GM12878 (cell line): Measurements from ENCODE around the gene COL13A1. TPM values are rescaled to one million over a fixed set of nuclear protein-coding genes. Genes with fewer than 3 reads are reported as not detected.

Experiments used
- ATAC-seq: fragments of 200-7000 bp; cut with Tn5 transposase; 3 replicates; pipeline ENCODE4 v1.9.1; 2020; ENCODE audit warnings: mild to moderate bottlenecking, moderate library complexity
- BruUV-seq: library from RNA; stranded (reverse); fragments of 400-500 nt; replicated peaks from 2 replicates; lab custom pipeline; 2021; lab: Mats Ljungman, UMichigan
- CTCF ChIA-PET: fragments of 300-600 bp; sonication (Branson Sonifier 250); formaldehyde crosslinking; extraction: SDS; loops from one replicate; lab custom pipeline; 2021; ENCODE audit warnings: inconsistent platforms; lab: Yijun Ruan, JAX
- POLR2A ChIA-PET: fragments of 350-600 bp; formaldehyde crosslinking; extraction: SDS; loops from one replicate; lab custom pipeline; 2021; ENCODE audit warnings: inconsistent platforms; lab: Charles Lee
- RAD21 ChIA-PET: fragments of 300-600 bp; sonication (Branson Sonifier 250); formaldehyde crosslinking; loops from one replicate; lab custom pipeline; 2023; ENCODE audit warnings: antibody characterized with exemption; ENCODE audit not compliant: unreplicated experiment; lab: Charles Lee
- SMC1A ChIA-PET: fragments of 300-600 bp; sonication (Branson Sonifier 250); formaldehyde crosslinking; loops from one replicate; lab custom pipeline; 2023; ENCODE audit not compliant: unreplicated experiment, uncharacterized antibody; lab: Charles Lee
- DNase-seq: peaks from one replicate; pipeline ENCODE4 v3.0.0-alpha.2; 2011; ENCODE audit warnings: low read depth, low spot score
- FAIRE-seq: peaks from 3 replicates; lab custom pipeline; 2011; peaks lifted over from hg19 to GRCh38; lab: Jason Lieb, UNC
- H2AFZ ChIP-seq: 2 replicates; pipeline ENCODE4 v1.6.0; 2011; ENCODE audit warnings: low read depth, low read length, control low read depth; ENCODE audit not compliant: control insufficient read depth
- H3K27ac ChIP-seq: 2 replicates; pipeline ENCODE4 v1.5.1; 2011; ENCODE audit warnings: control low read depth; ENCODE audit not compliant: control insufficient read depth, insufficient read depth
- H3K27me3 ChIP-seq, 2 experiments: replicated peaks in 1 of 2; 2 replicates each; pipeline versions ENCODE4 v1.6.0 to v1.6.1; 2011; ENCODE audit warnings: low read length in 1 of 2; ENCODE audit not compliant: control insufficient read depth in 2 of 2, insufficient read depth in 2 of 2
- H3K36me3 ChIP-seq, 2 experiments: 2 replicates each; pipeline ENCODE4 v1.5.1; 2011; ENCODE audit warnings: low read length in 1 of 2; ENCODE audit not compliant: control insufficient read depth in 2 of 2, insufficient read depth in 2 of 2
- H3K4me1 ChIP-seq: 2 replicates; pipeline ENCODE4 v1.6.1; 2011; ENCODE audit warnings: mild to moderate bottlenecking, low read length, moderate library complexity, mixed read lengths; ENCODE audit not compliant: control insufficient read depth, insufficient read depth
- H3K4me2 ChIP-seq: 2 replicates; pipeline ENCODE4 v1.6.0; 2011; ENCODE audit warnings: control low read depth; ENCODE audit not compliant: control insufficient read depth, insufficient read depth
- H3K4me3 ChIP-seq: fragments of 200-600 bp; sonication (generic); 2 replicates; pipeline ENCODE4 v1.5.1; 2016
- H3K79me2 ChIP-seq: 2 replicates; pipeline ENCODE4 v1.6.0; 2011; ENCODE audit warnings: low read length; ENCODE audit not compliant: control insufficient read depth, insufficient read depth
- H3K9ac ChIP-seq: 2 replicates; pipeline ENCODE4 v1.8.0; 2011; ENCODE audit warnings: low read length, control low read depth, mixed read lengths; ENCODE audit not compliant: control insufficient read depth, insufficient read depth
- H3K9me3 ChIP-seq: replicated peaks from 3 replicates; pipeline ENCODE4 v1.5.1; 2011; ENCODE audit warnings: mild to moderate bottlenecking, low read length; ENCODE audit not compliant: control insufficient read depth, insufficient read depth
- H4K20me1 ChIP-seq: 2 replicates; pipeline ENCODE4 v1.6.0; 2011; ENCODE audit not compliant: control insufficient read depth, insufficient read depth
- BACH1 ChIP-seq: fragments of 450-650 bp; IDR thresholded peaks from 2 replicates; pipeline ENCODE4 v1.6.1; 2017; ENCODE audit warnings: mild to moderate bottlenecking, borderline replicate concordance
- EED ChIP-seq: sonication (generic); IDR thresholded peaks from 2 replicates; pipeline ENCODE4 v1.6.1; 2016; ENCODE audit warnings: antibody characterized with exemption, low read depth
- EP300 ChIP-seq, 2 experiments: fragments of 150-350 bp in 1 of 2; IDR thresholded peaks; 2 replicates each; pipeline ENCODE4 v1.6.1; 2011 to 2012; ENCODE audit warnings: low read depth in 2 of 2, low read length in 2 of 2, borderline replicate concordance in 1 of 2, improper control_type of control experiment in 1 of 2, inconsistent platforms in 1 of 2; ENCODE audit not compliant: control insufficient read depth in 1 of 2
- FOXM1 ChIP-seq: IDR thresholded peaks from 2 replicates; pipeline ENCODE4 v1.6.1; 2012; ENCODE audit warnings: low read depth, mild to moderate bottlenecking, inconsistent platforms, low read length, moderate library complexity
- KAT2A ChIP-seq: conservative IDR thresholded peaks from 2 replicates; pipeline ENCODE4 v1.6.1; 2011; ENCODE audit warnings: low read depth, low read length; ENCODE audit not compliant: control insufficient read depth
- NR2C1 ChIP-seq: fragments of 450-650 bp; IDR thresholded peaks from 2 replicates; pipeline ENCODE4 v1.6.1; 2017; ENCODE audit warnings: antibody characterized with exemption, mild to moderate bottlenecking, moderate library complexity
- RAD21 ChIP-seq: IDR thresholded peaks from 2 replicates; pipeline ENCODE4 v1.6.1; 2011; ENCODE audit warnings: mild to moderate bottlenecking, low read depth, low read length, moderate library complexity; ENCODE audit not compliant: insufficient read depth
- SIN3A ChIP-seq: IDR thresholded peaks from 2 replicates; pipeline ENCODE4 v1.6.1; 2012; ENCODE audit warnings: low read depth, low read length, improper control_type of control experiment
- WGBS: methylation state at CpG from one replicate; pipeline ENCODE4 v1.1.6; 2016; ENCODE audit warnings: low lambda C conversion rate; ENCODE audit not compliant: insufficient replicate concordance, insufficient coverage; ENCODE audit errors: missing lambda C conversion rate; 5-methylcytosine and 5-hydroxymethylcytosine counted together
- in situ Hi-C: fragments of 300-500 bp; cut with MboI; formaldehyde crosslinking; loops from 9 replicates; pipeline ENCODE4 v1.14.3; 2018; ENCODE audit warnings: mixed read lengths
- intact Hi-C: fragments of 100-400 bp; cut with micrococcal nuclease; formaldehyde crosslinking; loops from one replicate; pipeline ENCODE4 v1.14.2; 2022; ENCODE audit not compliant: unreplicated experiment
- polyA plus RNA-seq, 11 experiments: library from polyadenylated mRNA; depleted of rRNA in 4 of 11; unstranded in 6 of 11; stranded (reverse) in 5 of 11; fragments of >200 nt; fragmentation: Nextera tagmentation in 4 of 11; fragmentation: Illumina TruSeq in 1 of 11; extraction: Ambion mirVana in 4 of 11; extraction: Trizol in 1 of 11; gene quantifications; 1 replicate in 1 of 11; 2 replicates in 10 of 11; pipeline versions ENCODE4 v1.2.1 to v1.2.3, GENCODE V29; 2011 to 2016; ENCODE audit warnings: inconsistent platforms in 2 of 11, missing spikeins in 2 of 11, low read depth in 1 of 11
- total RNA-seq, 4 experiments: library from RNA; depleted of rRNA in 3 of 4; stranded (reverse); fragments of >200 nt in 3 of 4; fragmentation: Illumina TruSeq in 1 of 4; extraction: Trizol in 1 of 4; gene quantifications; 2 replicates each; pipeline versions ENCODE4 v1.2.1 to v1.2.3, GENCODE V29; 2013 to 2021
- TF ChIP-seq, protein P1 (sequence below): fragments of 450-650 bp; IDR thresholded peaks from 2 replicates; pipeline ENCODE4 v1.6.1; 2016; ENCODE audit warnings: mild to moderate bottlenecking, moderate library complexity, borderline replicate concordance
- TF ChIP-seq, protein P2 (sequence below): fragments of 450-650 bp; conservative IDR thresholded peaks from 2 replicates; pipeline ENCODE4 v1.6.1; 2017; ENCODE audit warnings: mild to moderate bottlenecking, moderate library complexity
- TF ChIP-seq, protein P3 (sequence below): IDR thresholded peaks from 2 replicates; pipeline ENCODE4 v1.6.1; 2012; ENCODE audit warnings: low read depth, low read length, improper control_type of control experiment
- TF ChIP-seq, protein P4 (sequence below): IDR thresholded peaks from 2 replicates; pipeline ENCODE4 v1.6.1; 2012; ENCODE audit warnings: mild to moderate bottlenecking, low read depth, low read length

The COL13A1 gene
- total and polyA plus RNA-seq, 10 of the 15 experiments (the other 5 are each of a cell fraction or from before 2014, with no cell fraction given): 0.03 to 0.15 (median 0.05) TPM; not detected in 7

DNA sequence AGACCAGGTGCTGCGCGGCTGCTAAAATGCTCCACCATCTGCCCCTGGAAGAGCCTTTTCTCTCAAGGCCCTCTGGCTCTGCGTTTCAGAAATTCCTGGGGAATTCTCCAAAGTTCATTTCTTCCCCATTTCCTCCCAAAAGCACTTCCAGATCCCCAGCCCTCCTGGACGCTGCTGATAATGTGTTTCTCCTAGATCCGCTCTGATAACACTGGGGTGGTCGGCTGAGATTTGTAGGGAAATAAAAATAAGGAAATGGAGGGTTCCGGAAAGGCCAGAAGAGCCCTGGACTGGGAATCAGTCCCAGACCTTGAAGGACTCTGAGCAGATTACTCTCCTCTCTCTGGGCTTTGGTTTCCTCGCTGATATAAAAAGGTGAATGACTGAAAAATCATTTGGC is 28.1 kb downstream of the COL13A1 start:
- Histone ChIP-seq H3K4me1 (no peaks in the 10 kb centered on the region), H3K9me3 (no peaks in the 10 kb centered on the region), H3K79me2 (no peaks in the 10 kb centered on the region), H3K4me2 (no peak overlapping the region), H3K4me3 (no peak overlapping the region), H3K27ac (no peak overlapping the region), H3K9ac (no peak overlapping the region), H3K27me3 (peaks cover 2 to 4% of the 10 kb centered on the region in 2 experiments; a peak in 3 of 4 replicates), H3K36me3 (no peaks in the 10 kb centered on the region), H2AFZ (no peak overlapping the region), H4K20me1 (no peaks in the 10 kb centered on the region)
- intact Hi-C loops (no loop called here), in situ Hi-C loops (no loop called here)
- TF ChIP-seq EP300 (IDR thresholded peaks at IDR 0.05; ENCODE audit: borderline replicate concordance in 1 of 2, control insufficient read depth in 1 of 2, low read depth in 2 of 2, low read length in 2 of 2) (no peak), NR2C1 (no peak), KAT2A (no peak), BACH1 (no peak), FOXM1 (no peak), RAD21 (no peak), EED (no peak), SIN3A (no peak)
- TF ChIP-seq, protein P1, sequence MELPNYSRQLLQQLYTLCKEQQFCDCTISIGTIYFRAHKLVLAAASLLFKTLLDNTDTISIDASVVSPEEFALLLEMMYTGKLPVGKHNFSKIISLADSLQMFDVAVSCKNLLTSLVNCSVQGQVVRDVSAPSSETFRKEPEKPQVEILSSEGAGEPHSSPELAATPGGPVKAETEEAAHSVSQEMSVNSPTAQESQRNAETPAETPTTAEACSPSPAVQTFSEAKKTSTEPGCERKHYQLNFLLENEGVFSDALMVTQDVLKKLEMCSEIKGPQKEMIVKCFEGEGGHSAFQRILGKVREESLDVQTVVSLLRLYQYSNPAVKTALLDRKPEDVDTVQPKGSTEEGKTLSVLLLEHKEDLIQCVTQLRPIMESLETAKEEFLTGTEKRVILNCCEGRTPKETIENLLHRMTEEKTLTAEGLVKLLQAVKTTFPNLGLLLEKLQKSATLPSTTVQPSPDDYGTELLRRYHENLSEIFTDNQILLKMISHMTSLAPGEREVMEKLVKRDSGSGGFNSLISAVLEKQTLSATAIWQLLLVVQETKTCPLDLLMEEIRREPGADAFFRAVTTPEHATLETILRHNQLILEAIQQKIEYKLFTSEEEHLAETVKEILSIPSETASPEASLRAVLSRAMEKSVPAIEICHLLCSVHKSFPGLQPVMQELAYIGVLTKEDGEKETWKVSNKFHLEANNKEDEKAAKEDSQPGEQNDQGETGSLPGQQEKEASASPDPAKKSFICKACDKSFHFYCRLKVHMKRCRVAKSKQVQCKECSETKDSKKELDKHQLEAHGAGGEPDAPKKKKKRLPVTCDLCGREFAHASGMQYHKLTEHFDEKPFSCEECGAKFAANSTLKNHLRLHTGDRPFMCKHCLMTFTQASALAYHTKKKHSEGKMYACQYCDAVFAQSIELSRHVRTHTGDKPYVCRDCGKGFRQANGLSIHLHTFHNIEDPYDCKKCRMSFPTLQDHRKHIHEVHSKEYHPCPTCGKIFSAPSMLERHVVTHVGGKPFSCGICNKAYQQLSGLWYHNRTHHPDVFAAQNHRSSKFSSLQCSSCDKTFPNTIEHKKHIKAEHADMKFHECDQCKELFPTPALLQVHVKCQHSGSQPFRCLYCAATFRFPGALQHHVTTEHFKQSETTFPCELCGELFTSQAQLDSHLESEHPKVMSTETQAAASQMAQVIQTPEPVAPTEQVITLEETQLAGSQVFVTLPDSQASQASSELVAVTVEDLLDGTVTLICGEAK: no peak
- TF ChIP-seq, protein P2, sequence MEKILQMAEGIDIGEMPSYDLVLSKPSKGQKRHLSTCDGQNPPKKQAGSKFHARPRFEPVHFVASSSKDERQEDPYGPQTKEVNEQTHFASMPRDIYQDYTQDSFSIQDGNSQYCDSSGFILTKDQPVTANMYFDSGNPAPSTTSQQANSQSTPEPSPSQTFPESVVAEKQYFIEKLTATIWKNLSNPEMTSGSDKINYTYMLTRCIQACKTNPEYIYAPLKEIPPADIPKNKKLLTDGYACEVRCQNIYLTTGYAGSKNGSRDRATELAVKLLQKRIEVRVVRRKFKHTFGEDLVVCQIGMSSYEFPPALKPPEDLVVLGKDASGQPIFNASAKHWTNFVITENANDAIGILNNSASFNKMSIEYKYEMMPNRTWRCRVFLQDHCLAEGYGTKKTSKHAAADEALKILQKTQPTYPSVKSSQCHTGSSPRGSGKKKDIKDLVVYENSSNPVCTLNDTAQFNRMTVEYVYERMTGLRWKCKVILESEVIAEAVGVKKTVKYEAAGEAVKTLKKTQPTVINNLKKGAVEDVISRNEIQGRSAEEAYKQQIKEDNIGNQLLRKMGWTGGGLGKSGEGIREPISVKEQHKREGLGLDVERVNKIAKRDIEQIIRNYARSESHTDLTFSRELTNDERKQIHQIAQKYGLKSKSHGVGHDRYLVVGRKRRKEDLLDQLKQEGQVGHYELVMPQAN: no peak
- TF ChIP-seq, protein P3, sequence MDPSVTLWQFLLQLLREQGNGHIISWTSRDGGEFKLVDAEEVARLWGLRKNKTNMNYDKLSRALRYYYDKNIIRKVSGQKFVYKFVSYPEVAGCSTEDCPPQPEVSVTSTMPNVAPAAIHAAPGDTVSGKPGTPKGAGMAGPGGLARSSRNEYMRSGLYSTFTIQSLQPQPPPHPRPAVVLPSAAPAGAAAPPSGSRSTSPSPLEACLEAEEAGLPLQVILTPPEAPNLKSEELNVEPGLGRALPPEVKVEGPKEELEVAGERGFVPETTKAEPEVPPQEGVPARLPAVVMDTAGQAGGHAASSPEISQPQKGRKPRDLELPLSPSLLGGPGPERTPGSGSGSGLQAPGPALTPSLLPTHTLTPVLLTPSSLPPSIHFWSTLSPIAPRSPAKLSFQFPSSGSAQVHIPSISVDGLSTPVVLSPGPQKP: no peak
- TF ChIP-seq, protein P4, sequence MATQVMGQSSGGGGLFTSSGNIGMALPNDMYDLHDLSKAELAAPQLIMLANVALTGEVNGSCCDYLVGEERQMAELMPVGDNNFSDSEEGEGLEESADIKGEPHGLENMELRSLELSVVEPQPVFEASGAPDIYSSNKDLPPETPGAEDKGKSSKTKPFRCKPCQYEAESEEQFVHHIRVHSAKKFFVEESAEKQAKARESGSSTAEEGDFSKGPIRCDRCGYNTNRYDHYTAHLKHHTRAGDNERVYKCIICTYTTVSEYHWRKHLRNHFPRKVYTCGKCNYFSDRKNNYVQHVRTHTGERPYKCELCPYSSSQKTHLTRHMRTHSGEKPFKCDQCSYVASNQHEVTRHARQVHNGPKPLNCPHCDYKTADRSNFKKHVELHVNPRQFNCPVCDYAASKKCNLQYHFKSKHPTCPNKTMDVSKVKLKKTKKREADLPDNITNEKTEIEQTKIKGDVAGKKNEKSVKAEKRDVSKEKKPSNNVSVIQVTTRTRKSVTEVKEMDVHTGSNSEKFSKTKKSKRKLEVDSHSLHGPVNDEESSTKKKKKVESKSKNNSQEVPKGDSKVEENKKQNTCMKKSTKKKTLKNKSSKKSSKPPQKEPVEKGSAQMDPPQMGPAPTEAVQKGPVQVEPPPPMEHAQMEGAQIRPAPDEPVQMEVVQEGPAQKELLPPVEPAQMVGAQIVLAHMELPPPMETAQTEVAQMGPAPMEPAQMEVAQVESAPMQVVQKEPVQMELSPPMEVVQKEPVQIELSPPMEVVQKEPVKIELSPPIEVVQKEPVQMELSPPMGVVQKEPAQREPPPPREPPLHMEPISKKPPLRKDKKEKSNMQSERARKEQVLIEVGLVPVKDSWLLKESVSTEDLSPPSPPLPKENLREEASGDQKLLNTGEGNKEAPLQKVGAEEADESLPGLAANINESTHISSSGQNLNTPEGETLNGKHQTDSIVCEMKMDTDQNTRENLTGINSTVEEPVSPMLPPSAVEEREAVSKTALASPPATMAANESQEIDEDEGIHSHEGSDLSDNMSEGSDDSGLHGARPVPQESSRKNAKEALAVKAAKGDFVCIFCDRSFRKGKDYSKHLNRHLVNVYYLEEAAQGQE: no peak
- whole genome bisulfite sequencing: 42% methylated on average over 8 of the region's 8 CpGs
- FAIRE-seq (no peak), ATAC-seq (no peak), DNase-seq (no peak)
- ChIA-PET POLR2A (no interaction called here), SMC1A (no interaction called here), RAD21 (no interaction called here), CTCF (interaction anchor here (1.1 kb wide), 1 partner anchor 15 kb away, joined by 4 read pairs; no protein-coding TSS in a partner anchor)
- no TSS peak for BruUV-seq
